Activated B cell treated with CpG ODN at 0.5 μM for 24 hours (primary cell): ENCODE measurements around the gene SEMA3F. TPM values are rescaled to one million over a fixed set of nuclear protein-coding genes. Genes with fewer than 3 reads are reported as not detected.

Experiments used
- ATAC-seq: fragments of 200-7000 bp; cut with Tn5 transposase; one replicate; pipeline ENCODE4 v1.10.0; 2021; ENCODE audit warnings: low read depth, mild to moderate bottlenecking, moderate library complexity
- CTCF ChIA-PET: fragments of 350-600 bp; sonication (Branson Sonifier 250); formaldehyde crosslinking; loops from one replicate; lab custom pipeline; 2021; ENCODE audit warnings: antibody characterized with exemption; lab: Charles Lee
- POLR2A ChIA-PET: fragments of 350-600 bp; sonication (Branson Sonifier 250); formaldehyde crosslinking; loops from one replicate; lab custom pipeline; 2021; ENCODE audit warnings: antibody characterized with exemption; lab: Charles Lee
- DNase-seq: peaks from one replicate; pipeline ENCODE4 v3.0.0; 2022
- H3K27ac Mint-ChIP-seq: one replicate; pipeline ENCODE4 v1.8.0; 2020; ENCODE audit warnings: mixed read lengths
- H3K27me3 Mint-ChIP-seq: one replicate; pipeline ENCODE4 v1.8.0; 2021; ENCODE audit warnings: mixed read lengths
- H3K36me3 Mint-ChIP-seq: one replicate; pipeline ENCODE4 v1.8.0; 2021; ENCODE audit warnings: low read depth, mixed read lengths
- H3K4me1 Mint-ChIP-seq: one replicate; pipeline ENCODE4 v1.8.0; 2021; ENCODE audit warnings: mixed read lengths
- H3K4me3 Mint-ChIP-seq: one replicate; pipeline ENCODE4 v1.8.0; 2020; ENCODE audit warnings: mild to moderate bottlenecking, mixed read lengths
- H3K9me3 Mint-ChIP-seq: one replicate; pipeline ENCODE4 v1.8.0; 2020; ENCODE audit warnings: mixed read lengths
- intact Hi-C: fragments of 100-400 bp; cut with micrococcal nuclease; formaldehyde crosslinking; loops from one replicate; pipeline ENCODE4 v1.15.1; 2024
- total RNA-seq: library from RNA; stranded (reverse); gene quantifications from 2 replicates; pipeline ENCODE4 v1.2.3, GENCODE V29; 2022
- TF ChIP-seq, protein P1 (sequence below): fragments of 200-600 bp; IDR thresholded peaks from one replicate; pipeline ENCODE4 v1.8.0; 2022; ENCODE audit warnings: antibody characterized with exemption, mild to moderate bottlenecking

Gene SEMA3F
- total RNA-seq, 1 donor from 2014 or later, result not detected

DNA sequence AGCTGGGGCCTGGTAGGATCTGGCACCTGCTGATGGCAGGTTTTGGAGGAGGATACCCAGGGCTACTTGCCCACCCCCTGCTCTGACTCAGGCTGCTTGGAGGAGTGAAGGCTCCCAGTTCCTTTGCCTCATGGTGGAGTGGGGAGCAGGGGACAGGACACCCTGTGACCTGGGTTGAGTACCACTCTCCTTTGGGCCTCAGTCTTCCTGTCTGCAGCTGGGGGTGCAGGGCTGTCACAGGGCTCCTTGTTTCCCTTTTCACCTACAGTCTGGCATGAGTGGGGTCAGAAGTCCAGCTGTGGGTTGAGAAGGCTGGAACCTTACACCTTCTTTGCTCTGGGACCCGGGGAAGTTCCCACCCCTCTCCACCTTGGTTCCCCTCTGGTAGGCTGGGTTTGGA, 14.7 kb downstream of the SEMA3F start:
- H3K36me3 Mint-ChIP-seq, result no peaks in the 10 kb centered on the region
- ChIA-PET POLR2A (no interaction called here), CTCF (no interaction called here)
- peaks cover 2% of the 10 kb centered on the region for H3K4me1 Mint-ChIP-seq
- H3K9me3 Mint-ChIP-seq, result no peaks in the 10 kb centered on the region
- TF ChIP-seq, protein P1, sequence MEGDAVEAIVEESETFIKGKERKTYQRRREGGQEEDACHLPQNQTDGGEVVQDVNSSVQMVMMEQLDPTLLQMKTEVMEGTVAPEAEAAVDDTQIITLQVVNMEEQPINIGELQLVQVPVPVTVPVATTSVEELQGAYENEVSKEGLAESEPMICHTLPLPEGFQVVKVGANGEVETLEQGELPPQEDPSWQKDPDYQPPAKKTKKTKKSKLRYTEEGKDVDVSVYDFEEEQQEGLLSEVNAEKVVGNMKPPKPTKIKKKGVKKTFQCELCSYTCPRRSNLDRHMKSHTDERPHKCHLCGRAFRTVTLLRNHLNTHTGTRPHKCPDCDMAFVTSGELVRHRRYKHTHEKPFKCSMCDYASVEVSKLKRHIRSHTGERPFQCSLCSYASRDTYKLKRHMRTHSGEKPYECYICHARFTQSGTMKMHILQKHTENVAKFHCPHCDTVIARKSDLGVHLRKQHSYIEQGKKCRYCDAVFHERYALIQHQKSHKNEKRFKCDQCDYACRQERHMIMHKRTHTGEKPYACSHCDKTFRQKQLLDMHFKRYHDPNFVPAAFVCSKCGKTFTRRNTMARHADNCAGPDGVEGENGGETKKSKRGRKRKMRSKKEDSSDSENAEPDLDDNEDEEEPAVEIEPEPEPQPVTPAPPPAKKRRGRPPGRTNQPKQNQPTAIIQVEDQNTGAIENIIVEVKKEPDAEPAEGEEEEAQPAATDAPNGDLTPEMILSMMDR, result no peak
- ATAC-seq (no peak), DNase-seq (no peak)
- no peak overlapping the region for H3K27ac Mint-ChIP-seq
- no peak overlapping the region for H3K4me3 Mint-ChIP-seq
- H3K27me3 Mint-ChIP-seq, result peaks cover 2% of the 10 kb centered on the region
- intact Hi-C loops, result no loop called here

DNA sequence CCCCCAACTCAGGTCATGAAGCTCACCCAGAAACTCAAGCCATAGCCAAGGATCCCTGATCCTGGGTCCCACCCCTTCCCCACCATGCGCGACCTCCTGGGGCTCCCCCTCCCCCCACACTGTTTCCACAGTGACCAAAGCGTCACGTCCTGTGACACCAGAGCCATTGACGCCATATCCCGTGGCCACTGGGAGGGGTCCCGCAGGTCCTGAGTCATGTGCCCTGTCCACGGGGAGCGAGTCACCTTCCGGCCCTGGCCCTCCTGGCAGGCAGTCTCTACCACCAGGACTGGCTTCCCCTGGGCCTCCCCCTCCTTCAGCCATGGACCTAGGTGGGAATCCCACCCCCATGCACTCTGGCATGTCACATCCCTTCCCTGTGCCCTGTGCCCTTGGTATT, 15.6 kb downstream of the SEMA3F start:
- POLR2A ChIA-PET, result no interaction called here
- no peak overlapping the region for H3K27ac Mint-ChIP-seq
- CTCF ChIA-PET, result no interaction called here
- TF ChIP-seq, protein P1, result no peak
- DNase-seq, result no peak
- H3K4me3 Mint-ChIP-seq, result no peak overlapping the region
- no peaks in the 10 kb centered on the region for H3K36me3 Mint-ChIP-seq
- peaks cover 2% of the 10 kb centered on the region for H3K4me1 Mint-ChIP-seq
- peaks cover 2% of the 10 kb centered on the region for H3K27me3 Mint-ChIP-seq
- ATAC-seq, result no peak
- H3K9me3 Mint-ChIP-seq, result no peaks in the 10 kb centered on the region
- intact Hi-C loops, result no loop called here

DNA sequence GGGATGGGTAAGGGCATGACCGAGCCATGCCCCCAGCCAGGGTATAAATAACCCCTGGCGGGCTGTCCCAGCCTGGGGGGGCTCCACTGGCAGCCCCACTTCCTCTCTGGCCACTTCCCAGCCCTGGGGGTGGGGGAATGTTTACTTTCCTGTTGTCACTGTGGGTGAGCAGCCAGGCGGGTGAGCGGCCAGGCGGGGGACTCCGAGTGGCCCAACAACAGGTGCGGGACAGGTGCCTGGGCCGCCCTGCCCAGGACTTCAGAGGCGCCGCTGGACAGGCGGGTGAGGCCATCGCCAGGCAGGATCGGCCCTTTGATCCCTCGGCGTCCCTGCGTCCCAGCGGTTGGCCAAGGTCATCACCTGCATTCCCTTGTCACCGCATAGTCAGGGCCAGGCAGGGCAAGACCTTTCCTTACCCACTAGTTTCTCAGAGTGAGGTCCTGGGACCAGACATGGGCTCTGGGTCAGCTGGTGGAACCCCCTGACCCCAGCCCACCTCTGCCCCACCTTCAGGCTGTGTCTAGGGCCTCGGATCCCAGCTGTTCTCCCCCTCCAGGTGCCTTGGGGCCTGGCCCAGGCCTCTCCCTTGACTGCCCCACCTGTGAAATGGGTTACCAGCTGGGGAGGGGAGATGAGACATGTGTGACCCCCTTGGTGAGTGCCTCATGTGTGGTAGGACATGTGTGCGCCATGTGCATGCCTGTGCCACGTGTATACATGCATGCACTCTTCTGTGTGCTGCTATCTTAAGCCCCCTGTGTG, 16.6 kb downstream of the SEMA3F start:
- Mint-ChIP-seq H3K27me3 (peaks cover 2% of the 10 kb centered on the region), H3K27ac (no peak overlapping the region), H3K9me3 (no peaks in the 10 kb centered on the region), H3K4me3 (no peak overlapping the region), H3K4me1 (peaks cover 2% of the 10 kb centered on the region), H3K36me3 (no peaks in the 10 kb centered on the region)
- POLR2A ChIA-PET, result no interaction called here
- intact Hi-C loops, result no loop called here
- TF ChIP-seq, protein P1, result no peak
- no peak for ATAC-seq
- CTCF ChIA-PET, result no interaction called here
- DNase-seq, result no peak

DNA sequence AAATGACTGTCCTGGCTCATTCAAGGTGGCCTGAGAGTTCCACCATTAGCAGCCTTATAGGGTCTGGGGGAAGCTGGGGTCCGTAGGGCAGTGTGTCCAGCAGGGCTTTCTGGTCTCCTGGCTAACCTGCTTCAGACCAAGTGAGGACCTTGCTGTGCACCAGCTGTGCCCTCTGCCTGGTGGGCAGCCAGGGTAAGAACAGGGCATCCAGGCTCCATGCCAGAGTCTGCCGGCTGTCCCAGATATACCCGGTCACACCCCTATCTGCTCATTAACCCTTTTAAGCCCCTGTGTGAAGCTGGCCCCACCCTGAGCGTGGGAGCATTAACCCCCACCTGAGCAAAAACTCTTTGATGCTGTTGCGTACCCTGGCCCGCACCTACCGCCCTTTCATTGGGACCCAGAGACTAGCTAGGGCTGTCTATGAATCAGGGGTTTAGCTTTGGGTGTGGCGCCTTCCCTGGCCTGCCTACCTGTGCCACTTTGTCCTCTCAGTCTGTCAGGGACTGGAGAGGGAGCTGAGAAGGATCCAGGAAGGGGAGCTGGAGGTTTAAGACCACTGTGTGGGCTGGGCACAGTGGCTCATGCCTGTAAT, 17.6 kb downstream of the SEMA3F start:
- Mint-ChIP-seq H3K4me1 (peaks cover 2% of the 10 kb centered on the region), H3K4me3 (no peak overlapping the region), H3K27me3 (no peaks in the 10 kb centered on the region), H3K9me3 (no peaks in the 10 kb centered on the region), H3K36me3 (no peaks in the 10 kb centered on the region), H3K27ac (no peak overlapping the region)
- ATAC-seq, result no peak
- CTCF ChIA-PET, result no interaction called here
- no peak for DNase-seq
- POLR2A ChIA-PET, result no interaction called here
- intact Hi-C loops, result no loop called here
- TF ChIP-seq, protein P1, result no peak

DNA sequence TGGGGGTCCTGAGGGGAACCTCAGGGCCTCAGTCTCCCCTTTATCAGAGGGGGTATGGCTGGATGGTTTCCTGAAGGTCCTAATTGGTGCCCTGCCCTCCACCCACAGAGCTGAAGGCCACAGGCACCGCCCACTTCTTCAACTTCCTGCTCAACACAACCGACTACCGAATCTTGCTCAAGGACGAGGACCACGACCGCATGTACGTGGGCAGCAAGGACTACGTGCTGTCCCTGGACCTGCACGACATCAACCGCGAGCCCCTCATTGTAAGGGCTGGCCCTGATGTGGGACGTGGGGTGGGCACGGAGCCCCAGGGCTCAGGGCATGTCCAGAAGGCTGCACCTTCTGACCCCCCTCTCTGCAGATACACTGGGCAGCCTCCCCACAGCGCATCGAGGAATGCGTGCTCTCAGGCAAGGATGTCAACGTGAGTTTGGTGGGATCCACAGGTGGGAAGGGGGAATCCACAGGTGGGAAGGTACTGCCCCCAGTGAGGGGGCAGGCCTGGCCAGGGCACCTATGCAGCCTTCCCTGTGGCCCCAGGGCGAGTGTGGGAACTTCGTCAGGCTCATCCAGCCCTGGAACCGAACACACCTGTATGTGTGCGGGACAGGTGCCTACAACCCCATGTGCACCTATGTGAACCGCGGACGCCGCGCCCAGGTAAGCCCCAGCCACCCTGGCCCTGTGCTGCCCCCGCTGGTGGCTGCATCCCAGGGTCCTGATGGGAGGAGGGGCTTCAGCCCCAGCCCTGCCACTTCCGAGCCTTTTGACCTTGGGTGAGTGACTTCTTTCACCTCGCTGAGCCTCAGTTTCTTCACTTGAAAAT, 18.8 kb downstream of the SEMA3F start:
- no peaks in the 10 kb centered on the region for H3K27me3 Mint-ChIP-seq
- H3K4me3 Mint-ChIP-seq, result no peak overlapping the region
- ChIA-PET CTCF (interaction anchor here (0.7 kb wide), 1 partner anchor 51 kb away, joined by 3 read pairs; no protein-coding TSS in a partner anchor), POLR2A (no interaction called here)
- no peaks in the 10 kb centered on the region for H3K36me3 Mint-ChIP-seq
- no peak overlapping the region for H3K27ac Mint-ChIP-seq
- DNase-seq, result no peak
- TF ChIP-seq, protein P1, result no peak
- ATAC-seq, result no peak
- intact Hi-C loops, result no loop called here
- no peaks in the 10 kb centered on the region for H3K9me3 Mint-ChIP-seq
- H3K4me1 Mint-ChIP-seq, result peaks cover 2% of the 10 kb centered on the region
